ENCODE results near the gene ALDH16A1. TPM values are rescaled to one million over a fixed set of nuclear protein-coding genes. Genes with fewer than 3 reads are reported as not detected.
A peak's percentile ranks its signal among the peaks of the same experiment; 100 is the strongest.

Gene ALDH16A1
- total RNA-seq, 1 experiment from 2014 or later, result 34.2 TPM

DNA sequence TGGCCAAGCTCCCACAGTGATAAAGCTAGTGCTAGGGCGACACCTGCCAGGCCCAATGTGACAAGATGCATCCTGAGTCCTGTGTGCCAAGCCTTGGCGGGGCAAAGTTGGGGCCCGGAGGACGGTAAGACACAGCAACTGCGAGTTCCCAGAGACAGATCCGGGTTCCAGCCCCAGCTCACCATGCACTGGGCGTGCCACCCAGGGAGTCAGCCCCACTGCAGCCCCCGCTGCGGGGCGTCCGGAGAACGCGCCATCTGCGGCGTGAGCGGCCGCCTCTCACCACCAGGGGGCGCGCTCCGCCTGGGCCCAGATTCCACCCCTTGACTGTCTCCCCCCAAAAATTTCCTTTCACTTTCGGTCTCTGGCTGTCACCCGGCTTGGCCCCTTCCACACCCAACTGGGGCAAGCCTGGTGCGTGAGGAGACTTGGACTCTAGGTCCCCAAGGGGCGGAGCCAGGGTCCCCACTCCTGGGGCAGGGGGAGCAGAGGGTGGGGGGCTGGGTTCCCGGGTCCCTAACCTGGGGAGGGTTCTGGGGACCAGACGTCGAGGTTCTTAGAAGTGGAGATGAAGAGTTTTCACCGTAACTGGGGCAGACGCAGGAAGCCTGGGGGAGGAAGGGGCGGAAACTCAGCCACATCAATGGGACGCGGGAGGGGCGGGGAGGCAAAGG, 21.0 kb downstream of the ALDH16A1 start, which contains the start of gene FLT3LG:
Gene FLT3LG, plus strand, starts transcription at position 348 of the 674 bp plus-strand sequence. CDS start 425 bp downstream, outside the sequence.
- peaks cover 13% of the 10 kb centered on the region for H3K27me3 Mint-ChIP-seq (ENCODE audit: insufficient read depth, unreplicated experiment)
- peak; percentile 78 for DNase-seq (ENCODE audit: unreplicated experiment)
- no peaks in the 10 kb centered on the region for H3K9me3 Mint-ChIP-seq (ENCODE audit: unreplicated experiment)
- H3K27ac Mint-ChIP-seq (ENCODE audit: low read depth, unreplicated experiment), result peak within 1 kb of the TSS; percentile 59
- H3K4me3 Mint-ChIP-seq (ENCODE audit: unreplicated experiment), result peak within 1 kb of the TSS; percentile 77
- peaks cover 5% of the 10 kb centered on the region for H3K36me3 Mint-ChIP-seq (ENCODE audit: insufficient read depth, unreplicated experiment)
- peak; percentile 95 for TF ChIP-seq CTCF (IDR thresholded peaks at IDR 0.05; ENCODE audit: unreplicated experiment)
- CTCF ChIA-PET, result interaction anchor here (0.6 to 2.2 kb wide), 20 partner anchors 9 to 378 kb away, joined by 3 to 22 read pairs (median 4); no protein-coding TSS in a partner anchor
- POLR2A ChIA-PET, result interaction anchor here (0.7 to 1.6 kb wide), 2 partner anchors 22 to 457 kb away, joined by 3 to 4 read pairs; partner anchors contain the start of gene RPS11
- no TSS peak for BruUV-seq (replicated peaks)
- intact Hi-C loops (cut with micrococcal nuclease), result loop anchor here (1.0 kb wide), 1 partner anchor 73 kb away; no protein-coding TSS in a partner anchor
- H3K4me1 Mint-ChIP-seq (ENCODE audit: insufficient read depth, unreplicated experiment), result peaks cover 3% of the 10 kb centered on the region

- DNase-seq (ENCODE audit: unreplicated experiment), result no peak
- Mint-ChIP-seq H3K4me3 (ENCODE audit: unreplicated experiment) (peak overlapping the region; percentile 77), H3K9me3 (ENCODE audit: unreplicated experiment) (no peaks in the 10 kb centered on the region), H3K4me1 (ENCODE audit: insufficient read depth, unreplicated experiment) (no peaks in the 10 kb centered on the region), H3K27ac (ENCODE audit: low read depth, unreplicated experiment) (peak overlapping the region; percentile 59), H3K36me3 (ENCODE audit: insufficient read depth, unreplicated experiment) (peaks cover 5% of the 10 kb centered on the region), H3K27me3 (ENCODE audit: insufficient read depth, unreplicated experiment) (peaks cover 13% of the 10 kb centered on the region)
- no TSS peak for BruUV-seq (replicated peaks)
- TF ChIP-seq CTCF (IDR thresholded peaks at IDR 0.05; ENCODE audit: unreplicated experiment), result no peak
- intact Hi-C loops (cut with micrococcal nuclease), result loop anchor here (1.0 kb wide), 1 partner anchor 73 kb away; no protein-coding TSS in a partner anchor
- POLR2A ChIA-PET, result no interaction called here
- CTCF ChIA-PET, result interaction anchor here (1.2 kb wide), 1 partner anchor 10 kb away, joined by 5 read pairs; no protein-coding TSS in a partner anchor
These were observed 21.5 kb downstream of the ALDH16A1 start for GRCh38 chr19:49474542-49474924.

GRCh38 chr19:49475191-49475917, 22.3 kb downstream of the ALDH16A1 start:
- TF ChIP-seq CTCF (IDR thresholded peaks at IDR 0.05; ENCODE audit: unreplicated experiment), result no peak
- intact Hi-C loops (cut with micrococcal nuclease), result no loop called here
- Mint-ChIP-seq H3K4me1 (ENCODE audit: insufficient read depth, unreplicated experiment) (no peaks in the 10 kb centered on the region), H3K27ac (ENCODE audit: low read depth, unreplicated experiment) (peak overlapping the region; percentile 59), H3K9me3 (ENCODE audit: unreplicated experiment) (no peaks in the 10 kb centered on the region), H3K36me3 (ENCODE audit: insufficient read depth, unreplicated experiment) (peaks cover 5% of the 10 kb centered on the region), H3K4me3 (ENCODE audit: unreplicated experiment) (peak overlapping the region; percentile 77), H3K27me3 (ENCODE audit: insufficient read depth, unreplicated experiment) (peaks cover 13% of the 10 kb centered on the region)
- no TSS peak for BruUV-seq (replicated peaks)
- ChIA-PET CTCF (no interaction called here), POLR2A (interaction anchor here (0.7 kb wide), 1 partner anchor 17 kb away, joined by 3 read pairs; no protein-coding TSS in a partner anchor)
- DNase-seq (ENCODE audit: unreplicated experiment), result no peak
